SH-SY5Y (cell line): Measurements from ENCODE around the gene PRDM11.

Experiments
- GATA2 ChIP-seq: IDR thresholded peaks from 2 replicates; pipeline ENCODE4 v1.6.1; 2011; ENCODE audit warnings: mild to moderate bottlenecking, low read depth, low read length
- GATA3 ChIP-seq: IDR thresholded peaks from 2 replicates; pipeline ENCODE4 v1.6.1; 2011; ENCODE audit warnings: low read depth, mild to moderate bottlenecking, low read length, moderate library complexity

- no peak for TF ChIP-seq GATA2
- TF ChIP-seq GATA3: no peak
These were observed 34.4 kb downstream of the PRDM11 start for GRCh38 chr11:45180848-45181192.
